ENCODE measurements around the gene TXNDC2. TPM values are rescaled to one million over a fixed set of nuclear protein-coding genes. Genes with fewer than 3 reads are reported as not detected.

Gene TXNDC2
- total and polyA plus RNA-seq, 4 donors = under 0.01 to 0.09 TPM; not detected in 2

DNA sequence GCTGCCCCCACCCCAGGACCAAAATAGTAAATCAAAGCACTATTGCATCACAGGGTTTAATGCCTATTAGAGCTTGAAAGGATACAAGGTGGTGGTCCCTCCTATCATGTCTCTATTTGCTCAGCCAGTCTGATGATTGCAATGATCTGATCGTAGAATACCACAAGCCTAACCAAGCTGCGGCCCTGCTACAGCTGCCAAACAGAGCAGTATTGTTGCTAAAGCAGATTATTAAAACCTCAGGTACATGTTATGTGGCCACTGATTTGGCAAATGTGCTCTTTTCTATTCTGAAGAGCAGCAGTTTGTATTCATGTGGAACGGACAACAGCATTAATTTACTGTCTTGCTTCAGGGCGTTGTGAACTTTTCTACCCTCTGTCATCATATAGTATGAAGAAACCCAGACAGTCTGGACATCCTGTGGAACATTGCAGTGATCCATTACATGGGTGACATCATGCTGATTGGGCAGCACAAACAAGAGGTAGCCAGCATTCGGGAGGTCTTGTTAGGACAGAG is 19.7 kb downstream of the TXNDC2 start (continued):
- TF ChIP-seq, protein P1, sequence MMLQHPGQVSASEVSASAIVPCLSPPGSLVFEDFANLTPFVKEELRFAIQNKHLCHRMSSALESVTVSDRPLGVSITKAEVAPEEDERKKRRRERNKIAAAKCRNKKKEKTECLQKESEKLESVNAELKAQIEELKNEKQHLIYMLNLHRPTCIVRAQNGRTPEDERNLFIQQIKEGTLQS (IDR thresholded peaks at IDR 0.05) = no peak
- no peak for TF ChIP-seq TAF1 (conservative IDR thresholded peaks at IDR 0.05)
- TF ChIP-seq, protein P2, sequence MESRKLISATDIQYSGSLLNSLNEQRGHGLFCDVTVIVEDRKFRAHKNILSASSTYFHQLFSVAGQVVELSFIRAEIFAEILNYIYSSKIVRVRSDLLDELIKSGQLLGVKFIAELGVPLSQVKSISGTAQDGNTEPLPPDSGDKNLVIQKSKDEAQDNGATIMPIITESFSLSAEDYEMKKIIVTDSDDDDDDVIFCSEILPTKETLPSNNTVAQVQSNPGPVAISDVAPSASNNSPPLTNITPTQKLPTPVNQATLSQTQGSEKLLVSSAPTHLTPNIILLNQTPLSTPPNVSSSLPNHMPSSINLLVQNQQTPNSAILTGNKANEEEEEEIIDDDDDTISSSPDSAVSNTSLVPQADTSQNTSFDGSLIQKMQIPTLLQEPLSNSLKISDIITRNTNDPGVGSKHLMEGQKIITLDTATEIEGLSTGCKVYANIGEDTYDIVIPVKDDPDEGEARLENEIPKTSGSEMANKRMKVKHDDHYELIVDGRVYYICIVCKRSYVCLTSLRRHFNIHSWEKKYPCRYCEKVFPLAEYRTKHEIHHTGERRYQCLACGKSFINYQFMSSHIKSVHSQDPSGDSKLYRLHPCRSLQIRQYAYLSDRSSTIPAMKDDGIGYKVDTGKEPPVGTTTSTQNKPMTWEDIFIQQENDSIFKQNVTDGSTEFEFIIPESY (IDR thresholded peaks at IDR 0.05) = no peak
- no peak for TF ChIP-seq GABPA (IDR thresholded peaks at IDR 0.05 in 1 of 2, conservative IDR thresholded peaks at IDR 0.05 in 1 of 2)

DNA sequence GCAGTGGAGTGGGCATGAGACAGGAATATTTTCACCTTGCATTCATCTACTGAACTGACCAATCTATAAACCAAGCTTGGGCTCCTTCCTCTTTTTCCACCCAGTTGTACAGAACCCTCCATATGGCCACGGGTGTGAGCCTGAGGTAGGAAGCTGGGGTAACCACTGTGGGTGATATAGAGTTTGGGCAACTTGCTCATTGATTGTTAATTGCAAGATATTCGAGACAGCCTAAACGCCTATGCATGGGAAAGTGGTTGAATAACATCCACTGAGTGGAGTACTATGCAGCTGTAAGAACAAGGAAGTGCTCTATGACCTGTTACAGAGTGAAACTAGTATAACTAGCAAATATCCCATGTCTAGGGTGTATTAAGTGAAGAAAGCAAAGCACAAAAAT is 20.7 kb downstream of the TXNDC2 start:
- DNase-seq (ENCODE audit: low spot score) = no peak
- Histone ChIP-seq H3K27me3 (ENCODE audit: control insufficient read depth in 4 of 4, insufficient read depth in 4 of 4, low read length in 3 of 4) (no peaks in the 10 kb centered on the region), H3K9me3 (ENCODE audit: control insufficient read depth in 4 of 4, low read length in 3 of 4) (no peaks in the 10 kb centered on the region), H3K4me3 (ENCODE audit: low read depth in 1 of 3, low read length in 3 of 3) (no peak overlapping the region), H3K4me1 (ENCODE audit: control insufficient read depth in 4 of 4, insufficient read depth in 4 of 4, low read length in 3 of 4) (no peaks in the 10 kb centered on the region), H3K36me3 (ENCODE audit: control insufficient read depth in 4 of 4, insufficient read depth in 3 of 4, low read depth in 1 of 4, low read length in 3 of 4) (no peaks in the 10 kb centered on the region), H3K9ac (ENCODE audit: low read depth in 1 of 2, low read length in 2 of 2) (no peak overlapping the region), H3K27ac (ENCODE audit: low read depth in 1 of 2, low read length in 2 of 2) (no peak overlapping the region)
- TF ChIP-seq, protein P1 (IDR thresholded peaks at IDR 0.05) = no peak
- TF ChIP-seq, protein P3, sequence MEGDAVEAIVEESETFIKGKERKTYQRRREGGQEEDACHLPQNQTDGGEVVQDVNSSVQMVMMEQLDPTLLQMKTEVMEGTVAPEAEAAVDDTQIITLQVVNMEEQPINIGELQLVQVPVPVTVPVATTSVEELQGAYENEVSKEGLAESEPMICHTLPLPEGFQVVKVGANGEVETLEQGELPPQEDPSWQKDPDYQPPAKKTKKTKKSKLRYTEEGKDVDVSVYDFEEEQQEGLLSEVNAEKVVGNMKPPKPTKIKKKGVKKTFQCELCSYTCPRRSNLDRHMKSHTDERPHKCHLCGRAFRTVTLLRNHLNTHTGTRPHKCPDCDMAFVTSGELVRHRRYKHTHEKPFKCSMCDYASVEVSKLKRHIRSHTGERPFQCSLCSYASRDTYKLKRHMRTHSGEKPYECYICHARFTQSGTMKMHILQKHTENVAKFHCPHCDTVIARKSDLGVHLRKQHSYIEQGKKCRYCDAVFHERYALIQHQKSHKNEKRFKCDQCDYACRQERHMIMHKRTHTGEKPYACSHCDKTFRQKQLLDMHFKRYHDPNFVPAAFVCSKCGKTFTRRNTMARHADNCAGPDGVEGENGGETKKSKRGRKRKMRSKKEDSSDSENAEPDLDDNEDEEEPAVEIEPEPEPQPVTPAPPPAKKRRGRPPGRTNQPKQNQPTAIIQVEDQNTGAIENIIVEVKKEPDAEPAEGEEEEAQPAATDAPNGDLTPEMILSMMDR (IDR thresholded peaks at IDR 0.05; ENCODE audit: low read depth, low read length, missing input control) = no peak
- TF ChIP-seq RAD21 (IDR thresholded peaks at IDR 0.05) = no peak
- 78% methylated on average over 3 of the region's 3 CpGs for WGBS

- H3K36me3 ChIP-seq (ENCODE audit: control insufficient read depth in 4 of 4, insufficient read depth in 3 of 4, low read depth in 1 of 4, low read length in 3 of 4) = no peaks in the 10 kb centered on the region
- H3K9ac ChIP-seq (ENCODE audit: low read depth in 1 of 2, low read length in 2 of 2) = no peak overlapping the region
- no peaks in the 10 kb centered on the region for H3K9me3 ChIP-seq (ENCODE audit: control insufficient read depth in 4 of 4, low read length in 3 of 4)
- no peak overlapping the region for H3K27ac ChIP-seq (ENCODE audit: low read depth in 1 of 2, low read length in 2 of 2)
- peaks cover 0 to 1% (median under 1%) of the 10 kb centered on the region in 4 donors for H3K4me1 ChIP-seq (ENCODE audit: control insufficient read depth in 4 of 4, insufficient read depth in 4 of 4, low read length in 3 of 4)
- no peak overlapping the region for H3K4me3 ChIP-seq (ENCODE audit: low read depth in 1 of 3, low read length in 3 of 3)
- no peak for DNase-seq (ENCODE audit: low spot score)
- WGBS = 92% methylated on average over 4 of the region's 4 CpGs
- no peaks in the 10 kb centered on the region for H3K27me3 ChIP-seq (ENCODE audit: control insufficient read depth in 4 of 4, insufficient read depth in 4 of 4, low read length in 3 of 4)
- TF ChIP-seq NR2F2 (IDR thresholded peaks at IDR 0.05) (no peak), HNF4G (IDR thresholded peaks at IDR 0.05) (no peak), MAX (IDR thresholded peaks at IDR 0.05) (no peak), FOXA1 (IDR thresholded peaks at IDR 0.05) (no peak), SP1 (IDR thresholded peaks at IDR 0.05) (no peak), RXRA (IDR thresholded peaks at IDR 0.05) (no peak), JUND (IDR thresholded peaks at IDR 0.05) (no peak), TAF1 (conservative IDR thresholded peaks at IDR 0.05) (no peak), RAD21 (IDR thresholded peaks at IDR 0.05) (no peak), HNF4A (conservative IDR thresholded peaks at IDR 0.05) (no peak), YY1 (IDR thresholded peaks at IDR 0.05) (no peak), FOXA2 (IDR thresholded peaks at IDR 0.05) (no peak), EGR1 (IDR thresholded peaks at IDR 0.05; ENCODE audit: low read depth in 2 of 2) (no peak), GABPA (IDR thresholded peaks at IDR 0.05 in 1 of 2, conservative IDR thresholded peaks at IDR 0.05 in 1 of 2) (no peak)
- TF ChIP-seq, protein P3 (IDR thresholded peaks at IDR 0.05; ENCODE audit: low read depth, low read length, missing input control) = no peak
- TF ChIP-seq, protein P2 (IDR thresholded peaks at IDR 0.05) = no peak
- TF ChIP-seq, protein P1 (IDR thresholded peaks at IDR 0.05) = no peak
Measured at GRCh38 chr18:9907867-9908266, 22.1 kb downstream of the TXNDC2 start.

Measured in liver (tissue), 9 donors.